HG03066 (cell line): ENCODE data around the gene OR2T27.
A peak's percentile ranks its signal among the peaks of the same experiment; 100 is the strongest.
"Not testable (repeated sequence)": the region's sequence is repeated elsewhere in the genome, so short reads cannot be mapped to it uniquely, and the experiment has no call there.

Experiments
- ATAC-seq: cut with Tn5 transposase; IDR thresholded peaks from one replicate; pipeline ENCODE4 v1.9.1; 2021; ENCODE audit warnings: low read depth; ENCODE audit not compliant: unreplicated experiment

OR2T27 gene

GRCh38 chr1:248641583-248641982 lies 13.7 kb downstream of the OR2T27 start:
- not testable (repeated sequence) for ATAC-seq

- peak; percentile 46 for ATAC-seq
Measured at GRCh38 chr1:248640906-248641305, 14.4 kb downstream of the OR2T27 start.

DNA sequence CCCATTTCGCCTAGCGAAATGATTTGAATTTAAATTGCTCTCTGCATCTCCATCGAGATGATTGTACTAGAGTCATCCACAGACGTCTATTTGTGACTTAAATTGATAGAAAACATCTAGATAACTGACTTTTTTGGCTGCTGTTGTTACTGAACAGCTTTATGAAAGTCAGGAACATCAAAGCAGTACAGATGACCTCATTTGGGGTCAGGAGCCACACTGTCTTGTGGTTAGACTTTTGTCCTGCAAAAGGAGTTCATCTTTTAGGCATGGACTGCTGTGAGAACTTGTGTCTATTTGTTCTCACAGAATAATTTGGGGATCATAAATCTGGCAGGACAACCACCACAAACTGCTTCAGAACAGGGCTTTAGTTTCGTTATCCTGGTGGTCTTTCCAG lies 15.7 kb downstream of the OR2T27 start:
- ATAC-seq: not testable (repeated sequence)

GRCh38 chr1:248636612-248637011 lies 18.7 kb downstream of the OR2T27 start:
- ATAC-seq: not testable (repeated sequence)

- ATAC-seq: not testable (repeated sequence)
Measured at GRCh38 chr1:248634991-248635390, 20.3 kb downstream of the OR2T27 start, which contains the start of gene OR2T11. OR2T11 (minus strand) TSS chr1:248635091; CDS start chr1:248627128, 7,963 bp downstream.

DNA sequence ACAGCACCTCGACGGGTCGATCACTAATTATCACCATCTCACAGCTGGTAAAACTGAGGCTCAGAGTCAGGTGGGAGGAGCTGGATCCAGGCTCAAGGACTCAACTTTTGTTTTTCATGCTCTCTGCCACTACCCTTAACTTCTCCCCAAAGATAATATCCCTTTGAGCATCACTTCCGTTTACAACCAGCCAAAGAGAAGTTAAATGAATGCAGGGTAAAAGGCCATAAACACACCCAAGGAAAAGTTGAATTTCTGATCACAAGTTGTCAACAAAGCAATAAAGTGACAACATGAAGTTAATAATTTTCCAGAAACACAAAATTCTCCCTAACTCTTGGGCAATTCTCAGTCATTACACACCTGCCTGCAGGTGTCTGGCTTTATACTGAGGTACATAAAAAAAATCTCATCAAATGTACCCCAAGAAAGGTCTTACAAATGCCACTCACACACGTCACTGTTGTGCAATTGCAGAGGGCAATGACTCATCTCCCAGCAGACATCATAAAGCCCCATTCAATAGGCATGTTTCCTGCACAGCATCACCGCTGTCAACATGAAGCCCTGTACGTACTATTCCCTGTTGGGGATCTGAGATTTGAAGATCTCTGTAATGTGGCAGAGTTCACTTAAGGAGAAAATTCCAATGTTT lies 23.8 kb downstream of the OR2T27 start:
- no peak for ATAC-seq

DNA sequence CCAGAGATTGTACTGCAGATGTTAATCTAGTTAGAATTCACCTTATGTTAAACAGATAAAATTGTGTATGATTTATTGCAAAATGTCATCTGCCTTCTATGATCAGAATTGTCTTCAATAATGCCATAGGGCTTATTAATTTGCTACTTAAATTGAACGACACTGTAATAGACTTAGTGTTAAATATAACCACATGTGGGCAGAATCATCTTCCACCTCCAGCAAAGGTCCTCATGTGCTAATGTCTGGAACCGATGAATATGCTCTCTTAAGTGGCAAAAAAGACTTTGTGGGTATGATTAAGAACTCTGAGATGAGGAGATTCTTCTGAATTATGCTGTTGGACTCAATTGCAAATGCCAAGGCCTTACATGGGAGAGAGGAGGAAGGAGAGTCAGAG lies 24.8 kb downstream of the OR2T27 start:
- ATAC-seq: no peak

DNA sequence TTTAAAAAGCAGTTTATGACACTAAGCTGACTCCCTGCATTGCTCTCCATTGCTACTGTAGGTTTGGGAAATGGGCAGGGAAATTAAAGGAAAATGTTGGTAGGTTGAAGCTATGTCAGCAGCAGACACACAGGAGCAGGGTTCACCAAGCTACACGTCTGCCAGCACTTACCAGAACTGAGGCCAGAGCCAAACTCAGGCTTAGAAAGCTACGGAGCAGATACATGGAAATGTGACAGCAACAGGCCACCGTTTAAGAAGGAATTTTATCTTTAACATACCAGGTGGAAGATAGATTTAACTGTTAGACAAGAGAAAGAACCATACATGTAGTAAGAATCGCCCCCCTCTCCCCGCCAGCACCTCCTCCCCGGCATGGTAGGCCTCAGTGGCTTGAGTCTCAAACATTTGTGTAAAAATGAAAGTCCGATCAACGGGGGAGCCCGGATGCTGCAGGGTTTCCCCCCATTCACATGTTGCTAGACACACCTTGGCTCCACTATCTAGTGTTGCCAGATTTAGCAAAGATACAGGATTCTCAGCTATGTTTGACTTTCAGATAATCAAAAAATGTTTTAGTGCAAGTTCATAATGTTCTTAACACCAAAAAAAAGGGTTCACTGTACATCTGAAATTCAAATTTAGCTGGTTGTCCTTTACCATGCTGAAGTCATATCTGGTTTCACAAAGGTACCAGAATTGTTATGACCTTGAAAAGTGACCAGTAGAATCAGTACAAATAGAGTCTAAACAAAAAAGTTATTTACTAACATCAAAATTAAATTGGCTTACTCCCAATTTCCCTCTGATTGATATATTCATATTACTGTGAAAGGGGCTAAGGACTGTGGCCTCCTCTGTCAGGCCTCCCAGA lies 27.1 kb downstream of the OR2T27 start:
- ATAC-seq: peak; percentile 94

DNA sequence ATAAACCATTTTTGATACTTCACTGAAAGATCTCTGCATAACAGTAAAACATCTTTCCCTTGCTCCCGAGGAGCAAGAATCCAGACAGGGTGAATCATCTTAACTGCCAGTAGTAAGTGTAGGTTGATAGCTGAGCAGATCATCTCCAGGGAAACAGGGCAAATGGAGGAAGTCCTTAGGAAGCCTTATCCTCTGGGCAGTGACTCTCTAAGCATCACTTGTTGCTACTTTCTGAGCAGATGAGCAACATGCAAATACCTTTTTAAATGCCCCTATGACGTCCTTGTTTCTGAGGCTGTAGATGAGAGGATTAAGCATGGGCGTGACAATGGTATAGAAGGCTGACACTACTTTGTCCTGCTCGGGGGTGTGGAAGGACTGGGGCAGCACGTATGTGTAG lies 29.4 kb downstream of the OR2T27 start:
- ATAC-seq: no peak

GRCh38 chr1:248625166-248625565 lies 30.2 kb downstream of the OR2T27 start:
- no peak for ATAC-seq

DNA sequence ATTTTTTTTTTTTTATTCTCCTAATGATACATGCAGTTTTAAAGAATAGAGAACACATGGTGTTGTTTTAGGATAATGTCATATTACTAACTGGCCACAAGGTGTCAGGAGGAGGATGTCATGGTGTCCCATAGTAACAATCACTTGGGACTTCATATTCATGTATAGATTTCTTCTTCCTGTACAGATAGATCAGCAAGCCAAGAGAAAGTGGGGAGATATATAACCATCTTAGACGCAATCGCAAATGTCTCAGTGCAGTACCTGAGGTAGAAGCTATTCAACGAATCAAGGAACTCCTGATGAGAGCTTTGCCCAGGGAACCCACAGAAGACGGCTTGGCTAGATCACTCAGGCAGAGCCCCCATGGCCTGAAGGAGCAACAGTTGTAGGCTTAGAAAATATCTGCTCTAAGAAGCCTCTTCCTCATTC lies 32.7 kb downstream of the OR2T27 start:
- ATAC-seq: peak; percentile 93

DNA sequence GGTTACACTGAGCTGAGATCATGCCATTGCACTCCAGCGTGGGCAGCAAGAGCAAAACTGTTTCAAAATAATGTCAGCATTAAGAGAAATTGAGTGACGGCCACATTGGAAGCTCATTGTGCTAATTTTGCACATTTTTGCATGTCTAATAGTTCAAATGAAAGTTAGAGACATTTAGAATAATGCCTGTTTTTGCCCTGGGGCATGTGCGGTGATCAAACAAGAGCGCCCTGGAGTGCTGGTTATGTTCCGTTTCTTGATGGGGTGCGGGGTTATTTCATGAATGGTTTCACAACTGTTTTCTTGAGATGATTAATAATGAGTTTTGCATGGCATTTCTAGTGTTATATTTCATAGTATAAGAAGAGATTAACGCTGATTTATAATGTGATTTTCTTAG lies 33.6 kb downstream of the OR2T27 start:
- no peak for ATAC-seq

GRCh38 chr1:248618878-248619277 lies 36.5 kb downstream of the OR2T27 start:
- no peak for ATAC-seq

DNA sequence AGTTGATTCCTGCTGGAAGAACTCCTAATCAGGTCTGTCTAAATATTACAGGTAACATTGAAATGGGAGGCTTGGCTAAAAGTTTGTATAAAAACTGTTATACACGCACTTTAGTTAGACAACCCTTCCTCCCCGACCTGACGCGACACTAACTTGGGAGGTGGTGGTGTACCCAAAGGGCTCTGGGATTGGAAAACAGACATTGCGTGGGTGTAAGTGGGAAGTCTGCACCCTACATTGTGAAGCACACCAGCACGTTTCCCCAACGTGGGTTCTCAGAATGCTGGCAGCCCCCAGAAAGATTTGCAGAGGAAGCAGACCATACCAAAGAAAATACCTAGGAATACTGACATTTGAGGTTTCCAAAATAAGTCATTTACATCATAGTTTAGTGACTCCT lies 37.2 kb downstream of the OR2T27 start:
- no peak for ATAC-seq

- peak; percentile 66 for ATAC-seq
Measured at GRCh38 chr1:248613742-248614141, 41.6 kb downstream of the OR2T27 start.

GRCh38 chr1:248611883-248612414 lies 43.4 kb downstream of the OR2T27 start:
- ATAC-seq: no peak

DNA sequence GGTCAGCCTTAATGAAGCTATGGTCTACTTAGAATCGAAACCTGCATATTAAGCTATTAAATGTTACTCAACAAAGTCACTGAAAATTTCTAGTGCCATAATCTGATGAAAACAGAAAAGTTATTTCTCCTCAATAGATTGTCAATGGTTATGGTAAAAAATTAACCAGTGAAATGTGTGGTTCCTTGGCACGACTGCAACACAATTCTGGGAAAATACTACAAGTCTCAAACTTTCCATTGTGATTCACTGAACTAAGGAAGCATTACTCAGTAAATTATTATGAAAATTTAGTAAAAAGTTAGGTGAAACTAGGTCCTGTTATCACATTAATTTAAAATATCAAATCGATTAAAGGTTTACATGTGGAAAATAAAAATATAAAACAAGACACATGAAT lies 45.0 kb downstream of the OR2T27 start:
- ATAC-seq: no peak
